ENCODE results near the gene CDC42BPB.

Gene CDC42BPB

DNA sequence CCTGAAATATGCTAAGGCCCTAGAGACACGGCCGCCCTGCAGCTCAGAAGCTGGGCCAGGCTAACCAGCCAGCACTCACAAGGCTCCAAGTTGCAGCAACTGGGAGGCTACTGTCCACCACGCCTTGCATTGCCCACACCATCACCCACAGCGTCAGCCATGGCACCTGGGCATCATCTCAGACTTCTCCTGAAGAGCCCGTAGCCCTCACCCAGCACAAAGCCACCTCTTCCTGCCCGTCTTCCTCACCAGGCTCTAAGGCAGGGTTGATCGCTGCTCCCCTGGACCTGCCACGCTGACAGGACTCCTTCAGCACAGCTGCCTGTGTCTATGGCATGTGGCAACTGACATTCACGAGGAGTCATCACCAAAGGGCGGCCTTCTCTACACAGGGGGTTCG, 38.1 kb downstream of the CDC42BPB start:
- peaks cover 15% of the 10 kb centered on the region for H3K27me3 ChIP-seq (ENCODE audit: insufficient read depth, low read length, poor library complexity)
- no peaks in the 10 kb centered on the region for H3K36me3 ChIP-seq (ENCODE audit: insufficient read depth, low read length)
- H3K4me2 ChIP-seq (ENCODE audit: insufficient read depth, low read length) = no peak overlapping the region
- no peak for ATAC-seq (ENCODE audit: insufficient read depth, low read depth)
- DNase-seq = no peak
- H3K4me3 ChIP-seq (ENCODE audit: low read depth in 1 of 2, low read length in 2 of 2) = no peak overlapping the region
- H2AFZ ChIP-seq (ENCODE audit: low read depth, low read length) = no peak overlapping the region
- H3K27ac ChIP-seq (ENCODE audit: low read length) = no peak overlapping the region
- H4K20me1 ChIP-seq (ENCODE audit: insufficient read depth, low read length) = no peaks in the 10 kb centered on the region
- H3K4me1 ChIP-seq (ENCODE audit: insufficient read depth, low read length) = no peaks in the 10 kb centered on the region
- TF ChIP-seq, protein P1, sequence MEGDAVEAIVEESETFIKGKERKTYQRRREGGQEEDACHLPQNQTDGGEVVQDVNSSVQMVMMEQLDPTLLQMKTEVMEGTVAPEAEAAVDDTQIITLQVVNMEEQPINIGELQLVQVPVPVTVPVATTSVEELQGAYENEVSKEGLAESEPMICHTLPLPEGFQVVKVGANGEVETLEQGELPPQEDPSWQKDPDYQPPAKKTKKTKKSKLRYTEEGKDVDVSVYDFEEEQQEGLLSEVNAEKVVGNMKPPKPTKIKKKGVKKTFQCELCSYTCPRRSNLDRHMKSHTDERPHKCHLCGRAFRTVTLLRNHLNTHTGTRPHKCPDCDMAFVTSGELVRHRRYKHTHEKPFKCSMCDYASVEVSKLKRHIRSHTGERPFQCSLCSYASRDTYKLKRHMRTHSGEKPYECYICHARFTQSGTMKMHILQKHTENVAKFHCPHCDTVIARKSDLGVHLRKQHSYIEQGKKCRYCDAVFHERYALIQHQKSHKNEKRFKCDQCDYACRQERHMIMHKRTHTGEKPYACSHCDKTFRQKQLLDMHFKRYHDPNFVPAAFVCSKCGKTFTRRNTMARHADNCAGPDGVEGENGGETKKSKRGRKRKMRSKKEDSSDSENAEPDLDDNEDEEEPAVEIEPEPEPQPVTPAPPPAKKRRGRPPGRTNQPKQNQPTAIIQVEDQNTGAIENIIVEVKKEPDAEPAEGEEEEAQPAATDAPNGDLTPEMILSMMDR (IDR thresholded peaks at IDR 0.05; ENCODE audit: borderline replicate concordance, extremely low read depth, low read length, poor library complexity, severe bottlenecking) = no peak
- no peak for TF ChIP-seq EZH2 (IDR thresholded peaks at IDR 0.05; ENCODE audit: borderline replicate concordance, low read depth, low read length, severe bottlenecking)
- H3K9me3 ChIP-seq (ENCODE audit: insufficient read depth, low read length, severe bottlenecking) = no peaks in the 10 kb centered on the region
- H3K79me2 ChIP-seq (ENCODE audit: insufficient read depth, low read length) = no peaks in the 10 kb centered on the region
- no peak overlapping the region for H3K9ac ChIP-seq (ENCODE audit: low read depth, low read length)

DNA sequence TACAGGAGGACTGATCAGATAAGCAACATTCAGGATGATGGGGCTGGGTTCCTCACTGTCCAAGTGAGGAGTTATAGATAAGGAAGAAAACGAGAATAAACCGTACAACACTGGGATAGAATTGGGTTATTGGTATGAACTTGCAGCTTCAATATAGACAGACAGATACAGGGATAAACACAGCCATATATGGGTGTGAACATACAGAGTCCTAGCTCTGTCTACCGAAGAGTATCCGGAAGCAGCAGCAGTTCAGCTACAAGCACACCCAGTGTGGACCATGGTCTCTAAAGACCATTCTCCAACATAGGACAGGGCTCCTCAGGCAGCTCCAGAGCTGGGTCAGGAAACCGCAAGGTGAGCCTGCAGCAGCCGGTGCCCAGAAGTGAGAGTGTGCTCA, 40.8 kb downstream of the CDC42BPB start:
- TF ChIP-seq, protein P1 (IDR thresholded peaks at IDR 0.05; ENCODE audit: borderline replicate concordance, extremely low read depth, low read length, poor library complexity, severe bottlenecking) = no peak
- no peak for TF ChIP-seq EZH2 (IDR thresholded peaks at IDR 0.05; ENCODE audit: borderline replicate concordance, low read depth, low read length, severe bottlenecking)
- Histone ChIP-seq H3K36me3 (ENCODE audit: insufficient read depth, low read length) (no peaks in the 10 kb centered on the region), H3K4me1 (ENCODE audit: insufficient read depth, low read length) (no peaks in the 10 kb centered on the region), H2AFZ (ENCODE audit: low read depth, low read length) (no peak overlapping the region), H3K9me3 (ENCODE audit: insufficient read depth, low read length, severe bottlenecking) (no peaks in the 10 kb centered on the region), H3K27me3 (ENCODE audit: insufficient read depth, low read length, poor library complexity) (peaks cover 8% of the 10 kb centered on the region), H4K20me1 (ENCODE audit: insufficient read depth, low read length) (no peaks in the 10 kb centered on the region), H3K4me2 (ENCODE audit: insufficient read depth, low read length) (no peak overlapping the region), H3K79me2 (ENCODE audit: insufficient read depth, low read length) (no peaks in the 10 kb centered on the region), H3K4me3 (ENCODE audit: low read depth in 1 of 2, low read length in 2 of 2) (no peak overlapping the region), H3K9ac (ENCODE audit: low read depth, low read length) (no peak overlapping the region), H3K27ac (ENCODE audit: low read length) (no peak overlapping the region)
- ATAC-seq (ENCODE audit: insufficient read depth, low read depth) (no peak), DNase-seq (no peak)

DNA sequence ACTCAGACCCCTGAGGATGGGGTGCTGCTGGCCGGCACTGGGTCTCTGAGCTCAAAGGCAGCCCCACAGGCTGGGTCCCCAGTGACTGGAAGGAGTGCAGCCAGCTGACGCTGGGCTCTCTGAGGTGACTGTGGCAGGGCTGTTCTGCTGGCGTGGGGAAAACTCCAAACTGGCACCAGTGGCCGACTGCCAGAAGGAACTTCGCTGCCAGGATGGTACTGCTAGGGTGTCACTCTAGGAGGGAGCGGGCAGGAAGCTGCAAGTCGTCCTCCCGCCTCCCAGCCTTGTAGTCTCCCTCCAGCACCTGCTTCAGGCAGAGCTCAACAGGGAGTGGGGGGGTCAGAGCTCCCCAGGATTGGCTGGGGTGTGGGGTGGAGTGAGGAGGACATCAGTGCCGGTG, 41.3 kb downstream of the CDC42BPB start:
- Histone ChIP-seq H3K4me2 (ENCODE audit: insufficient read depth, low read length) (no peak overlapping the region), H3K4me3 (ENCODE audit: low read depth in 1 of 2, low read length in 2 of 2) (no peak overlapping the region), H3K27ac (ENCODE audit: low read length) (no peak overlapping the region), H3K27me3 (ENCODE audit: insufficient read depth, low read length, poor library complexity) (peaks cover 7% of the 10 kb centered on the region), H2AFZ (ENCODE audit: low read depth, low read length) (no peak overlapping the region), H4K20me1 (ENCODE audit: insufficient read depth, low read length) (no peaks in the 10 kb centered on the region), H3K9me3 (ENCODE audit: insufficient read depth, low read length, severe bottlenecking) (no peaks in the 10 kb centered on the region), H3K4me1 (ENCODE audit: insufficient read depth, low read length) (no peaks in the 10 kb centered on the region), H3K9ac (ENCODE audit: low read depth, low read length) (no peak overlapping the region), H3K36me3 (ENCODE audit: insufficient read depth, low read length) (no peaks in the 10 kb centered on the region), H3K79me2 (ENCODE audit: insufficient read depth, low read length) (no peaks in the 10 kb centered on the region)
- TF ChIP-seq, protein P1 (IDR thresholded peaks at IDR 0.05; ENCODE audit: borderline replicate concordance, extremely low read depth, low read length, poor library complexity, severe bottlenecking) = no peak
- no peak for TF ChIP-seq EZH2 (IDR thresholded peaks at IDR 0.05; ENCODE audit: borderline replicate concordance, low read depth, low read length, severe bottlenecking)
- ATAC-seq (ENCODE audit: insufficient read depth, low read depth) (no peak), DNase-seq (no peak)

DNA sequence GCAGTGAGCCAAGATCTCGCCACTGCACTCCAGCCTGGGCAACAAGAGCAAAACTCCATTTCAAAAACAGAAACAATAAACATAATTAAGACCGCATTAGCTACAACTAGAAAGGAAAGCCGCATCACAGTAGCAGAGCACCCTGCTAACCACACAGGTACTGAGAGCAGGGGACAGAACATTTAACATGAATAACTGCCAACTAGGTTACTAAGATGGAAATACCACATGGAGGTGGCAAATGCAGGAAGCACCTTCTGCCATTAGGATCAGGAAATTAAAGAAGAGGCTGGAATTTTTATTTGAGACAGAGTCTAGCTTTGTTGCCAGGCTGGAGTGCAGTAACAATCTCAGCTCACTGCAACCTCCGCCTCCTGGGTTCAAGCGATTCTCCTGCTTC, 41.9 kb downstream of the CDC42BPB start:
- Histone ChIP-seq H3K27ac (ENCODE audit: low read length) (no peak overlapping the region), H3K9me3 (ENCODE audit: insufficient read depth, low read length, severe bottlenecking) (no peaks in the 10 kb centered on the region), H3K4me1 (ENCODE audit: insufficient read depth, low read length) (no peaks in the 10 kb centered on the region), H4K20me1 (ENCODE audit: insufficient read depth, low read length) (no peaks in the 10 kb centered on the region), H3K79me2 (ENCODE audit: insufficient read depth, low read length) (no peaks in the 10 kb centered on the region), H3K4me2 (ENCODE audit: insufficient read depth, low read length) (no peak overlapping the region), H3K9ac (ENCODE audit: low read depth, low read length) (no peak overlapping the region), H3K4me3 (ENCODE audit: low read depth in 1 of 2, low read length in 2 of 2) (no peak overlapping the region), H3K36me3 (ENCODE audit: insufficient read depth, low read length) (no peaks in the 10 kb centered on the region), H3K27me3 (ENCODE audit: insufficient read depth, low read length, poor library complexity) (peaks cover 7% of the 10 kb centered on the region), H2AFZ (ENCODE audit: low read depth, low read length) (no peak overlapping the region)
- ATAC-seq (ENCODE audit: insufficient read depth, low read depth) (no peak), DNase-seq (no peak)
- TF ChIP-seq, protein P1 (IDR thresholded peaks at IDR 0.05; ENCODE audit: borderline replicate concordance, extremely low read depth, low read length, poor library complexity, severe bottlenecking) = no peak
- no peak for TF ChIP-seq EZH2 (IDR thresholded peaks at IDR 0.05; ENCODE audit: borderline replicate concordance, low read depth, low read length, severe bottlenecking)

Data from DND-41 (cell line).